HG03558 (cell line): ENCODE data around the gene MEIS3.
"Not testable (repeated sequence)": the region's sequence is repeated elsewhere in the genome, so short reads cannot be mapped to it uniquely, and the experiment has no call there.

Experiments used
- ATAC-seq: cut with Tn5 transposase; IDR thresholded peaks from one replicate; pipeline ENCODE4 v1.9.1; 2021; ENCODE audit warnings: moderate number of reproducible peaks; ENCODE audit not compliant: unreplicated experiment; ENCODE audit errors: extremely low read depth

The MEIS3 gene

DNA sequence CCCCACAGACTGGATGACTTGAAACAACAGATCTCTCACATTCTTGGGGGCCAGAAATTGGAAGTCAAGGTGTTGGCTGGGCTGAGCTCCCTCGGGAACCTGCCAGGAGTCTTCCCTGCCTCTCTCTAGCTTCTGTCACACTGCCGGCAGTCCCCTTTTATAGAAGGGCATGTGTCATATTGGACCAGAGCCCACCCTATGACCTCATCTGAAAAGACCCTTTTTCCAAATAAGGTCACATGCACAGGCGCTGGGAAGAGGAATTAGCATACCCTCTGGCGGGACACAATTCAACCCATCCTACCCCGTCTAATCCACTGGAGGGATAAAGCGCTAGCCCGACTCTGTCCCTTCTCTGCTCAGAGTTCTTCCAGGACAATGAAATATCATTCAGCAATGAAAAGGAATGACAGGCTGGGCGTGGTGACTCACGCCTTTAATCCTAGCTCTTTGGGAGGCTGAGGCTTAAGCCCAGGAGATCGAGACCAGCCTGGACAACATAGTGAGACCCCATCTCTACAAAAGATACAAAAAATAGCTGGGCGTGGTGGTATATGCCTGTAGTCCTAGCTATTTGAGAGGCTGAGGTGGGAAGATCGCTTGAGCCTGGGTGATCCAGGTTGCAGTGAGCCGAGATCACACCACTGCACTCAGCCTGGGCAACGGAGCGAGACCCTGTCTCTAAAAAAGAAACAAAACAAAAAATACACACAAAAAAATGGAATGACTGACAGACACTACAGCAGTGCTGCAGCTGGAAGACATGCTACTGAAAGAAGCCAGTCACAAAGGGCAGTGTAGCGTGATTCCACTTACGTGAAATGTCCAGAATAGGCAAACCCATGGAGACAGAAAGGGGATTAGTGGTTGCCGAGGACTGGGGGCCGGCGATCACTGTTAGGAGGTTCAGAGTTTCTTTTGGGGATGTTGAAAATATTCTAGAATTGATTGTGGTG, 28.5 kb downstream of the MEIS3 start:
- ATAC-seq = no peak

DNA sequence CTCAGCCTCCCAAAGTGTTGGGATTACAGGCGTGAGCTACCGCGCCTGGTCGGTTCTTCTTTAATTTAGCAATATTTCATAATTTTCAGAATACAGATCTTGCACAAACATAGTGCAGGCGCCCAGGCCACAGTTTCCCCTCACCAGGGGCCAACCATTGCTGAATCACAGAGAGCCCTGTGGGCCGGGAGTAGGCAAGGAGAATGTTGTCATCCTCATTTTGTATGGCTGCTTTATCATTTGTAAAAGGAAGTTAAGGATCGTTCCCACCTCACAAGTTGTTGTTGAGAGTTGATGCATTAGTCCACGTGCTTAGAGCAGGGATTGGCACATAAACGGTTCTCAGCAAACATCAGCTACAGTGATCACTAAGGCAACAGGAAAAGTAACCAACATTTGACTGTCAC, 30.2 kb downstream of the MEIS3 start:
- no peak for ATAC-seq

DNA sequence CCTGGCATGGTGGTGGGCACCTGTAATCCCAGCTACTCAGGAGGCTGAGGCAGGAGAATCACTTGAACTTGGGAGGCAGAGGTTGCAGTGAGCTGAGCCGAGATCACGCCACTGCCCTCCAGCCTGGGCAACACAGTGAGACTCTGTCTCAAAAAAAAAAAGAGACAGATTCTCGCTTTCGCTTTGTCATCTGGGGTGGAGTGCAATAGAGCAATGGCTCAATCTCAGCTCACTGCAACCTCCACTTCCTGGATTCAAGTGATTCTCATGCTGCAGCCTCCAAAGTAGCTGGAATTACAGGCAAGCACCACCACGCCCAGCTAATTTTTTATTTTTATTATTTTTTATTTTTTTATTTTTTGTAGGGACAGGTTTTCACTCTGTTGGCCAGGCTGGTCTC, 30.6 kb downstream of the MEIS3 start:
- ATAC-seq = not testable (repeated sequence)

- not testable (repeated sequence) for ATAC-seq
Measured at GRCh38 chr19:47387623-47388022, 31.7 kb downstream of the MEIS3 start.

DNA sequence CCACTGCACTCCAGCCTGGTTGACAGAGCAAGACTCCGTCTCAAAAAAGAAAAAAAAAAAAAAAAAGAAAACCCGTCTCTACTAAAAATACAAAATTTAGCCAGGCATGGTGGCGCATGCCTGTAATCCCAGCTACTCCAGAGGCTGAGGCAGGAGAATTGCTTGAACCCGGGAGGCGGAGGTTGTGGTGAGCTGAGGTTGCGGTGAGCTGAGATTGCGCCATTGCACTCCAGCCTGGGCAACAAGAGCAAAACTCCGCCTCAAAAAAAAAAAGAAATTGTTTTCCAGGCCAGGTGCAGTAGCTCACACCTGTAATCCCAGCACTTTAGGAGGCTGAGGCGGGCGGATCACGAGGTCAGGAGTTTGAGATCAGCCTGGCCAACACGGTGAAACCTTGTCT, 32.7 kb downstream of the MEIS3 start:
- ATAC-seq = not testable (repeated sequence)

DNA sequence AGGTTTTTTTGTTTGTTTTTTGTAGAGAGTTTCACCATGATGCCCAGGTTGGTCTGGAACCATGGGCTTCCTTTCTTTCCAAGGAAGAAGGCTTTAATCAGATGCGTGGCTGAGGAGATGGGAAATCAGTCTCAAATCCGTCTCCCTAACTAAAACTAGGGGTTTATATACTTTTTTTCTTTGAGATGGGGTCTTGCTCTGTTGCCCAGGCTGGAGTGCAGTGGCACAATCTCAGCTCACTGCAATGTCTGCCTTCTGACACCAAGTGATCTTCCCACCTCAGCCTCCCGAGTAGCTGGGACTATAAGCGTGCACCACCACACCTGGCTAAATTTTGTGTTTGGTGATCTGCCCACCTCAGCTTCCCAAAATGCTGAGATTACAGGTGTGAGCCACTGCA, 34.8 kb downstream of the MEIS3 start:
- not testable (repeated sequence) for ATAC-seq

GRCh38 chr19:47383890-47384289, 35.4 kb downstream of the MEIS3 start:
- not testable (repeated sequence) for ATAC-seq

GRCh38 chr19:47381653-47382279, 37.6 kb downstream of the MEIS3 start:
- no peak for ATAC-seq

DNA sequence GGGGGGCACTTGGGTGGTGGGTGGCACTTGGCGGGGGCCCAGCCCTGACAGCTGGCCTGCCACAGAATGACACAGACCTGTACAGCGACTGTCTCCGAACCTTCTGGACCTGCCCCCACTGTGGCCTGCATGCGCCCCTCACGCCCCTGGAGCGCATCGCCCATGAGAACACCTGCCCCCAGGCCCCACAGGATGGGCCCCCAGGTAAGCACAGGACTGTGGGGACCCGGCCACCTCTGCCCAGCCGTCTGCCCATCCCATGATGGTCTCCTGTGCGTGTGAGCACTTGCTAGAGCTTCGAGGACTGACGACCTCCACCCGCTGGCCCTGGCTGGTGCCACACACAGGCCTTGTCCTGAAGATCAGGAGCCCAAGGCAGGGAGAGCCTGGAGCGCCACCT, 38.2 kb downstream of the MEIS3 start:
- ATAC-seq = no peak

DNA sequence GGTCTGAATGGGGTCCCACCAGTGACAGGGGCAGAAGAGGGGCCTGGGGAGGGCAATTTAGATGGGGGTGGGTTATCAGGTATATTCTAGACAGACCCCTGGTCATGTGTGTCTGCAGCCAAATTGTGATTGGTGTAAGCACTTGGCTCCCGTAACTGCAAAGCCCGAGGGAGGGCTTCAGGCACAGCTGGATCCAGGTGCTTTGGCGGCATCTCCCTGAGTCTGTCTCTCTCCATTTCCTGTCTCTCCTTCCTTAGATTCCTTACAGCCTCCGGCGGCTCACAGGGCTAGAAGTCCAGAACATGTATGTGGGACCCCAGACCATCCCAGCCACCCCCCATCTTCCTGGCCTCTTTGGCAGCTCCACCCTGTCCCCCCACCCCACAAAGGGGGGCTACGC, 38.8 kb downstream of the MEIS3 start:
- no peak for ATAC-seq

DNA sequence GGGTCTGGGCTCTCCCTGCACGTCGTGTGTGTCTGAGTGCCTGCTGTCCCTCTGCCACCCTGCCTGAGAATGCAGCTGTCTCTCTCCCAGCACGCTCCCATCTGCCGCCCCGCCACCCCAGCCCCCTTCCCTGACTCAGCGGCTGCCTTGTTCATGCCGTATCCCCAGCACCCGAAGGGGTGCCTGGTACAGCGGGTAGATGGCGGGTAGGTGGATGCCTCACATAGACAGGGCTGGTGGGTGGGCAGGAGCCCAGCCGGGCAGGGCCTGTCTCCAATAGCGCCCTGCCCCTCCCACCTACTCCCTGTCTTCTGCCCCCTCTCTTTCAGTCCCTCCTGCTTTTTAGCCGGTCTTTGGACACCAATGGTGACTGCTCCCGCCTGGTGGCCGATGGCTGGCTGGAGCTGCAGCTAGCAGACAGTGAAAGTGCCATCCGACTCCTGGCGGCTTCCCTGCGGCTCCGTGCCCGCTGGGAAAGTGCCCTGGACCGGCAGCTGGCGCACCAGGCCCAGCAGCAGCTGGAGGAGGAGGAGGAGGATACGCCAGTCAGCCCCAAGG, 39.9 kb downstream of the MEIS3 start:
- no peak for ATAC-seq

DNA sequence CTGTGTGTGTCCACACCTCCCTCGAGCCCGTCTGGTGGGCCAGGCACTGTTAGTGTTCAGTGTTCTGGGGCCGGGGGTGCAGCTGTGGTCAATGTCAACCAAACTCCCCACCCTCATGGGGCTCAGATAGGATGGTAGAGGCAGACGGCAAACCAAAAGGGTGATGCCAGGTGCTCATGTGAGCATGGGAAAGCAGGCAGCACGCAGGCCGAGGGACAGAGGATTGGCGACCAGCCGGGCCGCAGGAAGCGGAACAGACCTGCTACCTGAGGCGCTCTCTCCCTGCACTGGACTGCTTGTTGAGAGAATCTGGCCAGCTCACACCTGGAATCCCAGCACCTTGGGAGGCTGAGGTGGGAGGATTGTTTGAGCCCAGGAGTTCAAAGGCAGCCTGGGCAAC, 41.1 kb downstream of the MEIS3 start:
- no peak for ATAC-seq

- no peak for ATAC-seq
Measured at GRCh38 chr19:47377801-47378200, 41.5 kb downstream of the MEIS3 start.

DNA sequence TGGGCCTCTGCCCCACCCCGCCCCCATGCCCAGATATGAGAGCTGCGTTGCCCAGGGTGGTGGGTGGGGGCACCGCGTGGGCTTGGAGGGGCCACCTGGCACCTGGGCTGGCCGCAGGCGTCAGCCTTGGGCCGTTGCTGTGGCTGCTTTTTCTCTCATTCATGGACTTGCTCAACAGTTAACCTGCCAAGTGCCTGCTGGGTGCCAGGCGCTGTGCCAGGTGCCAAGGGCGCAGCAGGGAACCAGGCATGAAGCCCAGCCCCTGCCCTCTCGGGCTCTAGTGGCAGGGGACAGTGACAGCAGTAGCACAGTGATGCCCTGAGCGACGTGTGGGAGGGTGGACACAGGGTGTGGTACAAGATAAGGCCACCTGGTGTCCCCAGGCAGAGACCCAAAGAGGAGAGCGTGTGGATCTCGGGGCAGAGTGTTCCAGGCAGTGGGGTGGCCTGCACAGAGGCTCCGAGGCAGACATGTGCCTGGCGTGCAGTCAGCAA, 42.1 kb downstream of the MEIS3 start:
- no peak for ATAC-seq

GRCh38 chr19:47376589-47377144, 42.7 kb downstream of the MEIS3 start:
- ATAC-seq = no peak

GRCh38 chr19:47375694-47376588, 43.4 kb downstream of the MEIS3 start:
- no peak for ATAC-seq

DNA sequence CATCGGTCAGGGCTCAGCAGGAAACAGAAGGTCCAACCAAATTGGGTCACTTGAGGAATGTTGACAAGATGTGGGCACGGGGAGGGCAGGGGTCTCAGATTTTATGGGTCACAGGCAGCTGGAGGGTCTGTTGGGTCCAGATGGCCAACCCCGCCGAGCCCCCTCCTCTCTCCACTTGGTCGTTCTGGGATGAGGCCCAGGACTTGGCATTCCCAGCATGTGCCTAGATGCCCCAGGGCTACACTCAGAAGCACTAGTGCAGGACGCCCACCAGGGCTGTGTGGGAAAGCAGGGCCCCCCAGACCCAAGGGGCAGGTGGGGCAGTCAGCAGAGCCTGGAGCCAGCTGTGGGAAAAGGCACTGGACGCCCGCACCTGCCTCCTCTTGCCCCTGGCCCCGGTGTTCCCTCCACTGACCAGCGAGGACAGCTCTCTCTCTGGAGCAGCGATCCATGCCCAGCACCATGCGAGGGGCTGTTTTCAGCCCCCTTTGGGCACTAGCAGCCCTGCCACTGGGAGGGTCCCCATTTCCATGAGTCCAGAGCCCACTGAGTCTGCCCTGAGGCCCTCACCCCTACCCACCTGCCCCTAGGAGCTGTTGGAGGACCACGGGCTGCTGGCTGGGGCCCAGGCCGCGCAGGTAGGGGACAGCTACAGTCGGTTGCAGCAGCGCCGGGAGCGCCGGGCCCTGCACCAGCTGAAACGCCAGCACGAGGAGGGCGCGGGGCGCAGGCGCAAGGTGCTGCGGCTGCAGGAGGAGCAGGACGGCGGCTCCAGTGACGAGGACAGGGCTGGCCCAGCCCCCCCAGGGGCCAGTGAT, 44.2 kb downstream of the MEIS3 start:
- no peak for ATAC-seq

DNA sequence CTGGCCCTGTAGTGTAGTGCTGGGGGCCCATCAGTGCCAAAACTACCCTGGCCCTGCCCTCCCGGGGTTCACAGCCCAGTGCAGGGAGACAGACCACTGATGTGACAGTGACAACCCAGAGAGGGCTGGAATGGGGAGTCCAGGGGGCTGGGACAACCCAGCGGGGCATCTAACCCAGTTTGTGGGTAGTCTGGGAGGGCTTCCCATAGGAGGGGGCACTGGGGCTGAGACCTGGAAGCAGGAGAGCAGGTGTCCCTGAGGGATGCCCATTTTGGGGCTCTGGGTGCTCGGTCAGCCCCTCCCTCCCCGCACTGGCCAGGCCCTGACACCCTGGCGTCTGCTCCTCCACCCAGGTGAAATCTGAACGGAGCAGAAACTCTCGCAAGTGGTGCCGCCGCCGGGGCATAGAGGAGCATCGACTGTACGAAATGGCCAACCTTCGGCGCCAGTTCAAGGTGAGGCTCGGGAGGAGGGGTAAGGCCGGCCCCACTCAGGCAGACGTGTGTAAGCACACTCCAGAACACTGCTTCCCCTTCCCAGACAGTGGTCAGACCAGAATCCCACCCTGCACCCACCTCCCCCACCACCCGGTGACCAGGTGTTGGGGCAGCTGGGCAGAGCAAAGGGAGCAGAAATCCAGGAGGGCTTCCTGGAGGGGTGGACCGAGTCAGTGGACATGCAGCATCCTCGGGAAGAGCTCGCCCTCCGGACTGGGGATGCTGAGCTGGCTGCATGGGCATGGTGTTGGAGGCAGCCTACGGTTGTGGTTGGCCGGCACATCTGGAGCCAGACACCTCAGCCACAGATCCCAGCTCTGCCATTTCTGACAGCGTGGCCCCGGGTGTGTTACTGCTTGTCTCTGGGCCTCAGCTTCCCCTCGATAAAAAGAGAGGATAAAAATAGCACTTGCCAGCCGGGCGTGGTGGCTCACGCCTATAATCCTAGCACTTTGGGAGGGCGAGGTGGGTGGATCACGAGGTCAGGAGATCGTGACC, 45.8 kb downstream of the MEIS3 start:
- no peak for ATAC-seq
